Measurements from ENCODE around the gene TLL2. TPM values are rescaled to one million over a fixed set of nuclear protein-coding genes. Genes with fewer than 3 reads are reported as not detected.
A peak's percentile ranks its signal among the peaks of the same experiment; 100 is the strongest.

TLL2 gene
- total RNA-seq, 2 donors from 2014 or later: 0.24 to 0.96 TPM

GRCh38 chr10:96402417-96403305 is 111.1 kb downstream of the TLL2 start:
- Histone ChIP-seq H3K27ac (no peak overlapping the region), H3K4me1 (peaks cover 0 to 20% of the 10 kb centered on the region in 2 donors), H3K36me3 (no peaks in the 10 kb centered on the region), H3K4me3 (no peak overlapping the region), H3K9me3 (no peaks in the 10 kb centered on the region), H3K27me3 (no peaks in the 10 kb centered on the region)
- TF ChIP-seq, protein P1, sequence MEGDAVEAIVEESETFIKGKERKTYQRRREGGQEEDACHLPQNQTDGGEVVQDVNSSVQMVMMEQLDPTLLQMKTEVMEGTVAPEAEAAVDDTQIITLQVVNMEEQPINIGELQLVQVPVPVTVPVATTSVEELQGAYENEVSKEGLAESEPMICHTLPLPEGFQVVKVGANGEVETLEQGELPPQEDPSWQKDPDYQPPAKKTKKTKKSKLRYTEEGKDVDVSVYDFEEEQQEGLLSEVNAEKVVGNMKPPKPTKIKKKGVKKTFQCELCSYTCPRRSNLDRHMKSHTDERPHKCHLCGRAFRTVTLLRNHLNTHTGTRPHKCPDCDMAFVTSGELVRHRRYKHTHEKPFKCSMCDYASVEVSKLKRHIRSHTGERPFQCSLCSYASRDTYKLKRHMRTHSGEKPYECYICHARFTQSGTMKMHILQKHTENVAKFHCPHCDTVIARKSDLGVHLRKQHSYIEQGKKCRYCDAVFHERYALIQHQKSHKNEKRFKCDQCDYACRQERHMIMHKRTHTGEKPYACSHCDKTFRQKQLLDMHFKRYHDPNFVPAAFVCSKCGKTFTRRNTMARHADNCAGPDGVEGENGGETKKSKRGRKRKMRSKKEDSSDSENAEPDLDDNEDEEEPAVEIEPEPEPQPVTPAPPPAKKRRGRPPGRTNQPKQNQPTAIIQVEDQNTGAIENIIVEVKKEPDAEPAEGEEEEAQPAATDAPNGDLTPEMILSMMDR (IDR thresholded peaks at IDR 0.05): no peak
- no peak for DNase-seq (ENCODE audit: low spot score)

DNA sequence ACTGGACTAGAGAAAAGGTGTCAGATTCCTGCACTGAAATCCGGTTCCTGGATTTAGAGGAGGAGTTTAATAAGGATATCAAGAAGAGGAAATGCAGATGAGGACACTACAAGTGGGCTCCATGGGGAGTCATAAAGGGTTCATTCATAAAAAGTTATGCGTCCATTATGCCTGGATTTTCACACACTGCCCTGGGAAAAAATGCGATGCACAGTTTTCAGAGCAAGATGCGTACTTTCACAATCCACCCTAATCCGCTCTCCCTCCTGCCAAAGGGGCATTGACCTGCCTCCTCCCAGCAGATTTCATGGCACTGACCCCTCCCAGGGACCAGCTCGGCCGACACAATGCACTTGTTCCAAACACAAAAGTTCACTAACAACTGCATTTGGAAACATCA is 112.7 kb downstream of the TLL2 start:
- Histone ChIP-seq H3K27ac (peak overlapping the region in 1 of 2 donors; percentile 51), H3K4me1 (peaks cover 0 to 23% of the 10 kb centered on the region in 2 donors), H3K9me3 (no peaks in the 10 kb centered on the region), H3K27me3 (no peaks in the 10 kb centered on the region), H3K4me3 (no peak overlapping the region), H3K36me3 (no peaks in the 10 kb centered on the region)
- no peak for DNase-seq (ENCODE audit: low spot score)
- TF ChIP-seq, protein P1 (IDR thresholded peaks at IDR 0.05): no peak

DNA sequence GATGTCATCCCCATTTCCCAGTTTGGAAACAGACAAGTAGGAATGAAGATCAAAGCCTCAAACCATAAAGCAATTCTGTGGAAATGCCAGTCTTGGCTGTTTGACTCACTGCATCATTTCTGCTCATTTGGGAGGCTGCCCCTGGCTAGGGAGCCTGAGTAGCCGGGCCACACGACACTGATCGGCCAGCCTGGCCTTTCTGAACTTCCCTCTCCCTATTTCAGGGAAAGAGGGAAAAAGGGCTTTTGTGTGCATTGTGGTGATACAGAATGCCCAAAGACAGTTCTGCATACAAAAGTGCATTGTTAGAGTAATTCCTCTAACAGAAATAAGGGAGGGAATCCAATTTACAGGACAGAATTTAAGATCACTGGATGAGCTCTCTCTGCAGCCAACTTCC is 113.3 kb downstream of the TLL2 start:
- H3K27ac ChIP-seq: peak overlapping the region in 1 of 2 donors; percentile 51
- H3K36me3 ChIP-seq: no peaks in the 10 kb centered on the region
- H3K9me3 ChIP-seq: no peaks in the 10 kb centered on the region
- TF ChIP-seq, protein P1 (IDR thresholded peaks at IDR 0.05): no peak
- H3K4me3 ChIP-seq: no peak overlapping the region
- peaks cover 0 to 23% of the 10 kb centered on the region in 2 donors for H3K4me1 ChIP-seq
- DNase-seq (ENCODE audit: low spot score): no peak
- no peaks in the 10 kb centered on the region for H3K27me3 ChIP-seq

- Histone ChIP-seq H3K9me3 (no peaks in the 10 kb centered on the region), H3K36me3 (no peaks in the 10 kb centered on the region), H3K27me3 (no peaks in the 10 kb centered on the region), H3K4me1 (peaks cover 0 to 23% of the 10 kb centered on the region in 2 donors), H3K4me3 (no peak overlapping the region), H3K27ac (peak overlapping the region in 1 of 2 donors; percentile 27)
- no peak for DNase-seq (ENCODE audit: low spot score)
- TF ChIP-seq, protein P1 (IDR thresholded peaks at IDR 0.05): no peak
Observed at GRCh38 chr10:96397902-96398301, 115.8 kb downstream of the TLL2 start.

DNA sequence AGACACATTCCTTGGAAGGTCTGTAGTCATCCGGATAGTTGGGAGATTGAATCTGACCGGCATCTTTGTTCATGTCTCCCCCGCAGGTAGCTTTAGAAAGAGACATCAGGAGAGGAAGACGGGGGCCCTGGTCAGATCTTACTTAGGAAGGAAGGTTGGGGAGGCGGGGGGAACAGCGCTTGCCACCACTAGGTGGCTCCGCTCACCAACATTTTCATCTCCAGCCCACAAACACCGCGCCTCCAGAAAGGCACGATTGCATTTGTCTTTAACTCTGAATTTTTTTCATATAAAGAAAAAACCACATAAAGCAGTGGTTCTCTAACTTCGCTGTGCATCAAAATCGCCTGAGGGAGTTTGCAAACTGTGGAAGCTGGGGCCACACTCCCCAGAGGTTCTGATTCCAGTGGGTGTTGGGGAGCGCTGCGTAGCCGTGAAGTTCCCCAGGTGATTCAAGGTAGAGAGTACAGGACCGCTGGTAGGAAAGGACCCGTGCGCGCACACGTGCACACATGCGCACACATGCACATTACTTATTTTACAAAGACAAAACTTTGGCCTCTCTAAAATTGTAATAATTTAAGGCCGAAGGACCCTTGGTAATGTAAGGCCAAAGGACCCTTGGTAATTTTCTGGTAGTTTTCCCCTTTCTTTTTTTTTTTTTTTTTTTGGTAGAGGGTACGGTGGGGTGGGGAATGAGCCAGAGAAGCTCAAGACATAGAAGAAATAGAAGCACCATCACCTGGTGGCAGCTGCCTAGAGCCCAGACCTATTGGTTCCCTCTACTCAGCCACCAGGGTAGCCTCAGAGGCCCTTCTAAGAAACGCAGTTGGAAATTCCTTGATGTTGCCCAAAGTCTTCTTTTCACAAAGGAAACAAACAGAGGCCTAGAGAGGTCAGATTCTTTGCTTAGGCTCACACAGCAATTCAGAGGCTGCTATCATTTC is 117.5 kb downstream of the TLL2 start:
- Histone ChIP-seq H3K9me3 (no peaks in the 10 kb centered on the region), H3K4me1 (peaks cover 0 to 23% of the 10 kb centered on the region in 2 donors), H3K36me3 (no peaks in the 10 kb centered on the region), H3K27me3 (no peaks in the 10 kb centered on the region), H3K27ac (no peak overlapping the region), H3K4me3 (no peak overlapping the region)
- DNase-seq (ENCODE audit: low spot score): peak; percentile 78
- TF ChIP-seq, protein P1 (IDR thresholded peaks at IDR 0.05): peak; percentile 84 to 88
